Nucleus accumbens (tissue), 56 donors: ENCODE results near the gene ACTL8.
A peak's percentile ranks its signal among the peaks of the same experiment; 100 is the strongest.
"Not testable (repeated sequence)": the region's sequence is repeated elsewhere in the genome, so short reads cannot be mapped to it uniquely, and the experiment has no call there.

ENCODE experiments used
- DNase-seq, 56 donors: peaks; one replicate each; lab custom pipeline; 2025; lab: John Stamatoyannopoulos, UW

Gene ACTL8

DNA sequence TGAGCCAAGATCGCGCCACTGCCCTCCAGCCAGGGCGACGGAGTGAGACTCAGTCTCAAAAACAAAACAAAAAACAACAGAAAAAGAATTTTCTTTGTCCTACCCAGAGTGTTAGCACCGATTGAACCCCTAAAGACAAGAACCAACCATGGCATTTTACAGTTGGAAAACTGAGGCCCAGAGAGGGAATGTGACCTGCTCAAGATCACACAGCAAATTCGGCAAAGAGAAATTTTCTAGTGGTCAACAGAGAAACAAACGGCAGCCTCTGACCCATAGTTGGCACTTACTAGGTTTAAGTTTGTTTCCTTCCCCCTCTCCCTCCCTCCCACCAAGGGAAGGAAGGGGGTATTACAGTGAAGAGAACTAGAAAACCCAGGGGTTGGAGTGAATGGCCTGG, 20.5 kb upstream of the ACTL8 start:
- DNase-seq, result no peak

DNA sequence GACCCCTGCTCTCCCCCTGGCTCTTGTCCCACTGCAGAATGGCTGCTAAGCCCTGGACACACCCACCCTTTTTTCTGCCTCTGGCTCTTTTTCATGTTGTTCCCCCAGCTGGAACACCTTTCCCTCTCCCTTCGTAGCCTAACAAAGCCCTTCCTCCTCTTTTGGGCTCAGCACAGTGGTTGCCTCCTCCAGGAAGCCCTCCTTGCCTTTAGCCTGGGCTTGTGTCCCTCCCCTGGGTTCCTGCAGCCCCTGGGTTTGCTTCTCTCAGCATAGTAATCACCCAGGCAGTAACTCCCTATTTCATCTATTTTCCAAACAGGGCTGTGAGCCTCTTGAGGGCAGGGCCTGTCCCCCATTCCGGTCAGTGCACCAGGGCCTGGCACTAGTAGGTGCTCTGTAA, 19.8 kb upstream of the ACTL8 start:
- no peak for DNase-seq

DNA sequence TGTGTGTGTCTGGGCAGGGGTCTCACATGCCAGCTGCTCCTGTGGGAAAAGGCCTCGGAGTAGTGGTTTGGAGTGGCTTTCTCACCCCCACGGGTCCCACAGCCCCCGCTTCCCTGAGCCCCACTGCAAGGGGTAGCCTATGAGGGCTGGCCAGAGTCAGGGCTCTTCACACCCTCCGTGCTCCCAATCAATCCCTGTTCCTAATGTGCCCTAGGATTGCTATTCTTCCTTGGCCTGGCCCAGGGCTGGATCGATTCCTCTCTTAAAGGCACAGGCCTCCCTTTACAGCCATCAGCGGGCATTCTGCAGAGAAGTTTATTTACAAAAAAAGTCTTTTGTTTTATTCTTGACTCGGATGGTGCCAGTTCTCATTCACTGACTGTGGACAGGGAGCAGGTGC, 19.3 kb upstream of the ACTL8 start:
- DNase-seq, result no peak

DNA sequence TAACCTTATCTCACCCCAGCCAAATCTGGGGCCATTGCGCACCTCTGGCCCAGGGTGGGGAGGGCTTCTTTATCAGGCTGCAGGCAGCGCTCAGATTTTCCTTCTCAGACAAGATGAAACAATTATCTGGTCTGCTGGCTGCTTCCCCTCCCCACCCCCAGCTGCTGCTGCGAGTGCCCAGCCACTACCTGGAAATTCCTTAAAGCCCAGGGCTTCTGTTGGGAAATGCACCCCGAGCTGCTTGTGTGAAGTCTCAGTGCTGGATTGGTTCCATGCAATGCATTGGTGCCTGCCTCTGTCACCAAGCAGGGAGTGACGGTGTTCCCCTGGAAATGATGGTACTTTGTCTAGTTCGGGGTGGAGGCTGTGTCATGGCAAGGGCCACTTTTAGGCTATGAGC, 18.5 kb upstream of the ACTL8 start:
- no peak for DNase-seq

DNA sequence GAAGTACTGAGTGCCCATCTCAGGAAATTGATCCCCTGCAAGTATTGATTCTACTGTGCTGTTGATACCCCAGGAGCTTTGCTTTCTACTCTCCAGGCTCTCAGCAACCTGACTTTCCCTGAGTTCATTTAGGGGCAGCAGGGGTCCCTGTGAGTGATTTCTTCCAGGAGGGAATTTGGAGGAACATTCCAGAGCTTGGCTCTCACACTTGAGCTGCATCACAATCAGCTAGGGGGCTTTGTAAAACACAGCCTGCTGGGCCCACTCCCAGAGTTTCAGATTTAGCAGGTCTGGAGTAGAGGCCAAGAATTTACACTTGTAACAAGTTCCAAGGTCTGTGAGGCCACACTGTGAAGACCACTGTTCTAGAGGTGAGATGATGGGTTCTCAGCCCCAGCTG, 16.1 kb upstream of the ACTL8 start:
- no peak for DNase-seq

DNA sequence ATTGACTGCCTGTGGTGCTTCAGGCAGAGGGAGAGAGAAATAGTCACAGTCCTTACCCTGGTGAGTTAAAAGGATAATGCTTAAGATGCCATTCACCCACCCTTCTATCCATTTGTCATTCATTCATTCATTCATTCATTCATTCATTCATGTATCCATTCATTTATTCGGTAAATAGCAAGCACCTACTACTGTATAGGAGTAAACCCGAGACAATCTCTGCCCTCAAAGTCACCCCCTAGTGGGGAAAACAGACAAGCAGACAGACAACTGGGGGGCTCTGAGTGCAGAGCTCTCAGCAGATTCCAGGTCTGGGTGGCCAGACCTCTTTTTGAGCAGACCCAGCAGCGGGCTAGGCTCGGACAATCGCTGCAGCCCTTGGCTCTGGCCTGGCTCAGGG, 14.1 kb upstream of the ACTL8 start:
- no peak for DNase-seq

DNA sequence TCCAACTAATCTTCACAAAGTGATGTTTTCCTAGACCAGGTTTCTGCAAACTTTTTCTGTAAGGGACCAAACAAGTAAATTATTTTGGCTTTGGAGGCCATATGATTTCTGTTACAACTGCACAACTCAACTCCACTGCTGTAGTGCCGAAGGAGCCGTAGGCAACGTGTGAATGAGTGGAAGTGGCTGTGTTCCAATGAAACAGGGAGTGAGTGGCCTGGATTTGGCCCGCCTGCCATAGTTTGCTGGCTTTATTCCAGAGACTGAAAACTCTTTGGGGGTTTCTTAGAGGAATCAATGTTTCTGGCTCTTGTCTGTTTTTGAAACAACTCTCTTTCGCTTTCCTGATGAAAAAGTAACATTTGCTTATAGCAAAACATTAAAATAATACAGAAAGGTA, 12.6 kb upstream of the ACTL8 start:
- peak in 2 of 56 donors; percentile 2 to 7 for DNase-seq

DNA sequence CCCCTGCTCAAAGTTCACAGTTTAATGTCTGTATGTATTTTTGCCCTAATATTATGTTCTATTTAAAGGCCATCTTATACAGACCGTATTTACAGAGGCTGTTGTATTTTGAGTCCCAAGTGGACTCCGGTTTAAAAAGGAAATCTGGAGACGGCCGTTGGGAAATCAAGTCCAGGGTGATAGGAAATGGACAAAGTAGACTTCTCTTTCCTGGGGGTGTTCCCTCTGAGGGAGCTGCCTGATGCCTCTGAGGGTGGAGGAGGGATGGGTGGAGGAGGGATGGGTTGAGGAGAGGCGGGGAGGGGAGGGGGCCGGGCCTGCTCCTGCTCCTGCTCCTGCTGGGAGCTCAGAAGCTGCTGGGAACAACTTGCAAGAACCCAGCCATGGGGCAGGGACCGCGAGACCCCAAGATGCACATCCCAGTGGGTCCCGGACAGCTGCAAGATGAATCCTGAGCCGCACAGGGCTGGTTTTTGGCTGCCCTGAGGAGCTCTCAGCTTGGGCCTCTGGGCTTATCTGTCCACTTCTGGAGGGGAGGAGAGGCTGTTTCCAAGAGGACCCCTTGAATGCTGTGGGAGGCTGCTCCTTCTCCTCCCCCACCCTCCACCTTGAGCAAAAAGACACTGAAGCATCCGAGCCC, 12.0 kb upstream of the ACTL8 start:
- no peak for DNase-seq

DNA sequence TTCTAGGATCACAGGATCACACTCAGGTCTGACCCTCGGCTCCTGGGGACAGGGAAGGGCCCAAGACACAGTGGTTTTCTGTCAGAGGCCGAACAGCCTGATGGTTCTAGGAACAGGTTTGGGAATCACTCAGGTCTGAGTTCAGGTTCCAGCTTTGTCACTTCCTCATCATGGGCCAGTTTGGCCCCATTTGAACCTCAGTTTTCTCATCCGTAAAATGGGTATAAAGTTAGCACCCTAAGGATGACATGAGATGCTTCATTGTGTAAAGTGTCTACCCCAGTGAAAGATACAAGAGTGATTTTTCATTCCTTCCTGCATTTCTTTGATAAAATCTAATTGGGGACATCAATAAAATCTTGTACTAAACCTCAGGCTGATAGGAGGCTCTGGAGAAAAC, 11.2 kb upstream of the ACTL8 start:
- DNase-seq, result no peak

DNA sequence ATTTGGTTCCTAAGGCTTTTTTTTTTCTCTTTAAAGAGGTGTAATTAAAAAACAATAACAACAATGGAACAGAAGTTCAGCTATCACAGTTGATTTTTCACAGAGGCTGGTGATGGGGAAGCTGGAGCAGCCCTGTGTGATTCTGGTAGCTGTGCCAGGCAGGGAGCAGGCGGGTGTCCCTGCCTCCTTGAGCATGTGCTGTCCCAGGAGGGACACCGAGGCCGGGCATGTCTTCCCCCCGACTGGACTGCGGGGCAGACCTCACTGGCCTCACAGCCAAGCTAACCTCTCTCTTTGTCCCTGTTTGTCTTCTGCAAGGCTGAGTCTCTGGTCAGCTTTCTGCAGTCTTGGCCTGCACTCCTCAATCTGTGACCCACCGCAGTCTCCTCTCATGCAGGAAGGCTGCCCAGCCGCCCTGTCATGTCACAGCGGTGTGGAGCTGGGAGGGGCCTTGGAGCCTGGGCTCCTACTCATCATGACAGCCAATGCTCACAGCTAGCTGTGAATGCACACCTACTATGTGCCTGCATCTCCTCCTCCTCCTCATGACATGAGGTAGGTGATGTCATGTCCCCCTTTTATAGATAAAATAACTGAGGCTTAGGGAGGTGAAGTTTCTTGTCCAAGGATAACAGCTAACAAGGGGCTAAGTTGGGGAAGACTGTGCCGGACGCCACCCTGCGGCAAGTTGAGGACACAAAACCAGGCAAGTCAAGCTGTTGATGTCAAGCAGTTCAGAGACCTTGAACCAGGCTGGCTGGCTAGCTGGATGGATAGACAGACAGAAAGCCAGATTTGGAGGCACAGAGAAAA, 10.3 kb upstream of the ACTL8 start:
- peak in 4 of 56 donors; percentile 1 to 13 (median 2) for DNase-seq

DNA sequence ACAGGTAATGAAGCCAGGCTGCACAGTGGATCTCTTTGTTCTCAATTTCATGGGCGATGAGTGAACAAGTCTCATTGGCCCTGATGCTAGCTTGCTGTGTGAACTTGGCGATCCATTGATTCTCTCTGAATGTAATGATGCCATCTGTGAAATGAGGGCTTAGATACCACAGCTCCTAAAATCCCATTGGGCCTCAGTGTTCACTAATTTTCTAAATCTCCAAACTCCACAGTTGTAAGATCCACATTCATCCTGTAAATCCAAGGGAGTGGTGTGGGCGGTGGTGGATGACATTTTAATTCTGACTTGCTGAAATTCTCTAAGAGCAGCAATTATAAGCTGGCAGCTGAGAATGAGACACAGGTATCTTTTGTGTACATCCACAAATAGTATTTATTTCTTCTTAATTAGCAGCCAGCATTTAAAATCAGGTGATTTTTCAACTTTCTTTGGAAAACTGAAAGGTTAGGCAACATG, 9.6 kb upstream of the ACTL8 start:
- DNase-seq, result peak in 11 of 56 donors; percentile 7 to 55 (median 20)

DNA sequence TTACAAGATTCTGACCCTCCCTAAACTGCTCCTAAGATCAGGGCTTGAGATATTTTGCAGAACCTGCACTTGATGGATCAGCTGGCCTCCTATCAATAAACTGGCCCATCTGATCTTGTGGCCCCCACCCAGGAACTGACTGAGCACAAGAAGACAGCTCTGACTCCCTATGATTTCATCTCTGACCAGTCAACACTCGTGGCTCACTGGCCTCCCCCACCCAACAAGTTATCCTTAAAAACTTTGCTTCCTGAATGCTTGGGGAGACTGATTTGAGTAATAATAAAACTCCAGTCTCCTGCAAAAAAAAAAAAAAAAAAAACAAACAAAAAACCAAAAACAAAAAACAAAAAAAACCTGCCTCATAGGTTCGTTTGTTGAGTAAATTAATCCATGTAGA, 8.9 kb upstream of the ACTL8 start:
- DNase-seq, result not testable (repeated sequence)

DNA sequence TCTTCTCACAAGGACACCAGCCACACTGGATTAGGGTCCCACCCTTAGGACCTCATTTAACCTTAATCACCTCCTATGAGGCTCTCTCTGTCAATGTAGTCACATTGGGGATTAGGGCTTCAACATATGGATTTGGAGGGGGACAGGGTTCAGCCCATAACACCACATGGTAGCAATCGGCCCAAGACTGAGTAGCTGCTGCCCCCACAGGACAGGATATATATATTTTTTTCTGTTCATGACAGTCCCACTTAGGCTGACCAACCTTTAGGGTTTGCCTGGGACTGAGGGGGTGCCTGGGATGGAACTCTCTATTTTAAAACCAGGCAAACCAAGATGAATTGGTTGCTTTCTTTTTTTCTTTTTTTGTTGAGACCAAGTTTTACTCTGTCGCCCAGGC, 8.2 kb upstream of the ACTL8 start:
- DNase-seq, result no peak

DNA sequence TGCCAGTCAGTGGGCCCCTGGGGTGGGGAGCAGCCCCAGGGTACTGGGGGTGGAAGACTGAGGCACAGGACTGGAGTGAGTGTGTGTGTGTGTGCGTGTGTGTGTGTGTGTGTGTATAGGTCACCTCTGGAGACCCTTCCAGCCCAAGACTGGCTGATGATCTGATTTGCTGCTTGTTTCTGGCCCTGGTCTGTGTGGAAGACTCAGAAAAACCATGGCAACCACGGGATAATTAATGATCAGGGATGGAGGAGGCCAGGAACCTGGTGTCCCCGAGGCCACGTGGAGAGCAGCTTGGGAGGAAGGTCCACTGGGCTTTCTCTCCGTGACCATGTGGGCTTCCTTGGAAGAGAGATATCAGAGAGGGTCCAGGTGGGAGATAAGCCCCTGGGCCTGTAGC, 4.8 kb upstream of the ACTL8 start:
- DNase-seq, result no peak

DNA sequence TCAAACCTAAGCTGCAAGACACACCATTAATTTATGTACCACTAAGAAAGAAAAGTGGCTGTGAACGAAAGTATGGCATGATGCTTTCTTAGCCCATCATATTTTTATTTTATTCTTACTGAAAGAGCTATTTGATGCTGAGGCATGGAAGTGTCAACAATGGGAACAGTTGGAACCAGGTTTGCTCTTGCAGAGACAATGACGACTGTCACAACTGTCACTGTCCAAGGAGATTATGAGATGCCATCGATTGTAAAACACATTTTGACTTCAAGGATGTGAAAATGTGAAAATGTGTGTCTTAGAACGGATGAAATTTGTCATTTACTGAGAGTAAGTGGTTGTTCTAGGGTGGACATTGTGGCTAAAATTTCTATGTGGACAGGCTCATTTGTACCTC, 2.8 kb upstream of the ACTL8 start:
- no peak for DNase-seq

DNA sequence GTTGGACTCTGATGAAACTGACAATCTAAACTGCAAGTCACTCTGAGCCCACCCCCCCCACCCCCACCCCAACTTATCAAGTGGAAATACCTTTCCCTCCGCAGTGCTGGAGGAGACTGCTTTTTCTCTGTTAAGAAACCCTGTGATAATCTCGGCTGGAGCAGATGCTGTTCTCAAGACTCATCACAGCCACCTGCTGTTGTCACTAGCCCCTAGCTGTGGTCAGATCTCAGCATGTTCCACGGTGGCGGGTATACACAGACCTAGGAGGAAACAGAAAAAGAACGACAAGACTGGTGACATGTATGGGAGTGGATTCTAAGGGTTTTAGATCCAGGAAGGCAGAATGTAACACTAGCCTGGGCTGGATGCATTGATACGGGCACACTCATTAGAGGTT, 2.3 kb downstream of the ACTL8 start:
- no peak for DNase-seq

DNA sequence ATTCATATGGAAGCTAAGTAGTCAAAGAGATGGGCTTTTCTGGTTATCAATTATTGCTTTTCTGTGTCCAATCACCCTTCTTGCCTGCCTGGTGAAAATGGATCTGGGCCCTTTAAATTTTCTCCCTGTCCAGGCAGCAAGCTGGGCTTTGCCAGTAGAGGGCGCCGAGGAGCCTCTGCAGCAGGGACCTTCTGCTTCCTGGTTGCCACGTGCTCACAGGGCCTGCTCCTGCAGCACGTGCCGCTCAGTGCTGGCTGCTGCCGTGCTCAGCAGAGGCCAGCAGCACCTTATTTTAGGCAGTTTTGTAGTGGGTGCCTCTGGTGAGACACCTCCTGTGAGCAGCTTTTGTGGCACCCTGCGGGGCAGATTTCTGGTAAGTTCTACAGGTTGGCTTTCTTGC, 4.0 kb downstream of the ACTL8 start:
- no peak for DNase-seq

DNA sequence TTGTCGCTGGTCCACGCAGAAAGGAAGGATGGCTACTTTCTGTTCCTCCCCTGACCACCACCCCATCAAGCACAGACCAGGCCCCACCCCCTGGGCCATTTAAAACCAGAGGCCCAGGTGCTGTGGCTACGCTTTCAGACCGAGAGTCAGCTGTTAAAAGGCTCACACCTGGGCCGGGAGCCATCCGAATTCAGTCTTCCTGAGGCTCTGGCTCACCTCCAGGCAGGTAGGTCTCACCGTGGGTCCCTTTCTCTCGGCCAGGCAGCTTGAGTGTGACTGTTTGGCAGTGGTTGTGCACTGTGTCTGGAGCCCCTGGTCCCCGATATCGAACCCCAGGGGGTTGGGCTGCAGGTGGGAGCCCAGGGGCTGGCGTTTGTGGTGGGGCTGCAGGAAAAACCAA, 7.2 kb downstream of the ACTL8 start:
- no peak for DNase-seq

DNA sequence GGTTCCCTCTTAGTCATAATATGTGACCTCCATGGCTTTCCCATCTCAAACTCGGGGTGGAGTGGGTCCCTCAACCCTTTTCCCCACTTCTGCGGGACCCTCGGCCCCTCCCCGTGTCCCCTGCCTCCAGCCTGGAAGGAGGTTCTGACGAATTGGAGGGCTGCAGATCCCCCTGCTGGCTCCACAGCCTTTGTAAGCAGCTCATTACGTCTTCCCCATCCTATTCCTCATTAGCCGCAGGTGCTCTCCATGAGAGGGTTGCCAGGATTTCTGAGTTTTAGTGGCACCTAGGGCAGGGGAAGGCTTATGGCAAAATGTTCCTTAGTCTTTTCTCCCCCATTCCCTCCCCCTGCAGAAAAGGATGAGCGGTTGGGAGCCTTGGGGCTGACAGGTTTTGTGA, 8.3 kb downstream of the ACTL8 start:
- no peak for DNase-seq

DNA sequence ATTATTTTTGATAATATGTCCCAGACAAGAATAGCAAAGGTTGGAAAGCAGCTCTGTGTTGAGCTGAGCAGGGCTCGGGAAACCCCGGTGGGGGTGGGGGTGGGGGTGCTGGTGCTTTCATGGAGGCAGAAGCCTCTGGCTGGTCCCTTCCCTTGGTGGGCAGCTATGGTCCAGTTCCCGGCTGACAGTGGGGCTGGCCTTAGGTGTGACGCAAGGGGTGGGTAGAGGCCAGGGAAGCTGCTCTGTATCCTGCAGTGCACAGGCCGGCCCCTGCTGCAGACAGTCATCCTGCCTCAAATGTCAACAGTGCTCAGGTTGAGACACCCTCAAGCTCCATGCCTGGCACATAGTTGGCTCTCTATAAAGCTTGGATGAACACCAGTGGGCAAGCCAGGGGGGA, 8.9 kb downstream of the ACTL8 start:
- no peak for DNase-seq

DNA sequence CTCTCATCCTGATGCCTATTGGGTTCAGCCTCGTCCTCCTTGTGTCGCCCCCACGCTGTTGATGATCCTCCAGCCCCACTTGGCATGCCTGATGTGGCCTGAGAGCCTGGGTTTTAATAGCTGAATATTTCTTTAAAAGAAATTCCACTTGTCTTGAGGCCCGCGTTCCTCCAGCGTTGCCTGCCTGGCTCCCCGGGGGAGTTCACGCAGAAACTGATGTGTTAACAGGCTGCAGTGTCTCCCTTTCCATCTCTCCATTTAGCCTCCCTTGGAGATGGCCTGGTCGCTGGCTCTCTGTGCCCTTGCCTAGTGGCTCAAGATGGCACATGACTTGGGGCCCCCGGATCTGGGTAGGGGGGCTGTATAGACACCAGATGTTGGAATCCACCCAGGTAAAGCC, 9.5 kb downstream of the ACTL8 start:
- DNase-seq, result no peak
